ENCODE measurements around the gene PRKCQ.

PRKCQ gene

GRCh38 chr10:6579904-6580278, at the start of gene PRKCQ:
PRKCQ (minus strand) TSS chr10:6580276; CDS start chr10:6515135, 65,141 bp downstream.
- DNase-seq = no peak

GRCh38 chr10:6625428-6625827, 45.4 kb upstream of the PRKCQ start:
- no peak for DNase-seq

GRCh38 chr10:6624392-6624791, 44.3 kb upstream of the PRKCQ start:
- DNase-seq = no peak

- DNase-seq = no peak
Measured at GRCh38 chr10:6622921-6623320, 42.8 kb upstream of the PRKCQ start.

GRCh38 chr10:6621536-6621935, 41.5 kb upstream of the PRKCQ start:
- no peak for DNase-seq

- DNase-seq = no peak
Measured at GRCh38 chr10:6619660-6620059, 39.6 kb upstream of the PRKCQ start.

GRCh38 chr10:6618340-6618739, 38.3 kb upstream of the PRKCQ start:
- DNase-seq = no peak

GRCh38 chr10:6617309-6618076, 37.4 kb upstream of the PRKCQ start:
- no peak for DNase-seq

- no peak for DNase-seq
Measured at GRCh38 chr10:6615971-6616370, 35.9 kb upstream of the PRKCQ start.

GRCh38 chr10:6612371-6612770, 32.3 kb upstream of the PRKCQ start:
- peak; percentile 62 for DNase-seq

- DNase-seq = no peak
Measured at GRCh38 chr10:6610647-6611046, 30.6 kb upstream of the PRKCQ start.

GRCh38 chr10:6609625-6610024, 29.5 kb upstream of the PRKCQ start:
- no peak for DNase-seq

GRCh38 chr10:6607778-6608177, 27.7 kb upstream of the PRKCQ start:
- no peak for DNase-seq

GRCh38 chr10:6607182-6607581, 27.1 kb upstream of the PRKCQ start:
- peak; percentile 74 for DNase-seq

- no peak for DNase-seq
Measured at GRCh38 chr10:6603142-6604125, 23.4 kb upstream of the PRKCQ start.

GRCh38 chr10:6602700-6603084, 22.6 kb upstream of the PRKCQ start:
- no peak for DNase-seq

- DNase-seq = no peak
Measured at GRCh38 chr10:6602026-6602699, 22.1 kb upstream of the PRKCQ start.

- peak; percentile 66 for DNase-seq
Measured at GRCh38 chr10:6601246-6601805, 21.2 kb upstream of the PRKCQ start.

GRCh38 chr10:6600224-6600987, 20.3 kb upstream of the PRKCQ start:
- no peak for DNase-seq

- no peak for DNase-seq
Measured at GRCh38 chr10:6598679-6599078, 18.6 kb upstream of the PRKCQ start.

- DNase-seq = no peak
Measured at GRCh38 chr10:6597478-6597877, 17.4 kb upstream of the PRKCQ start.

- DNase-seq = no peak
Measured at GRCh38 chr10:6595499-6595898, 15.4 kb upstream of the PRKCQ start.

All from CD4-positive, alpha-beta T cell treated with Interleukin-10 for 1 hour (primary cell).